ENCODE data around the gene LRRN4CL.

Gene LRRN4CL

GRCh38 chr11:62727165-62727871, 38.0 kb upstream of the LRRN4CL start, which contains the start of gene HNRNPUL2:
Gene HNRNPUL2 (minus strand): TSS chr11:62727457. CDS start chr11:62727156, 301 bp downstream.
- peak within 1 kb of the TSS; percentile 94 for H3K4me3 ChIP-seq (ENCODE audit: low read depth, low read length)
- DNase-seq (ENCODE audit: low read depth) = peak; percentile 99
- in situ Hi-C loops (cut with HindIII; ENCODE audit: low sequenced_read_pairs) = no loop called here
- TF ChIP-seq CTCF (IDR thresholded peaks at IDR 0.05; ENCODE audit: low read depth, low read length, missing control alignments) = no peak

- in situ Hi-C loops (cut with HindIII; ENCODE audit: low sequenced_read_pairs) = no loop called here
- H3K4me3 ChIP-seq (ENCODE audit: low read depth, low read length) = peak overlapping the region; percentile 94
- no peak for TF ChIP-seq CTCF (IDR thresholded peaks at IDR 0.05; ENCODE audit: low read depth, low read length, missing control alignments)
- DNase-seq (ENCODE audit: low read depth) = no peak
Measured at GRCh38 chr11:62726915-62727164, 37.5 kb upstream of the LRRN4CL start.

GRCh38 chr11:62726156-62726914, 37.0 kb upstream of the LRRN4CL start:
- TF ChIP-seq CTCF (IDR thresholded peaks at IDR 0.05; ENCODE audit: low read depth, low read length, missing control alignments) = no peak
- in situ Hi-C loops (cut with HindIII; ENCODE audit: low sequenced_read_pairs) = no loop called here
- no peak for DNase-seq (ENCODE audit: low read depth)
- H3K4me3 ChIP-seq (ENCODE audit: low read depth, low read length) = peak overlapping the region; percentile 94

- H3K4me3 ChIP-seq (ENCODE audit: low read depth, low read length) = peak overlapping the region; percentile 94
Measured at GRCh38 chr11:62725646-62726045, 36.3 kb upstream of the LRRN4CL start.

GRCh38 chr11:62724171-62724570, 34.8 kb upstream of the LRRN4CL start:
- no peak for TF ChIP-seq CTCF (IDR thresholded peaks at IDR 0.05; ENCODE audit: low read depth, low read length, missing control alignments)
- H3K4me3 ChIP-seq (ENCODE audit: low read depth, low read length) = peak overlapping the region; percentile 94
- in situ Hi-C loops (cut with HindIII; ENCODE audit: low sequenced_read_pairs) = no loop called here
- no peak for DNase-seq (ENCODE audit: low read depth)

More at GRCh38 chr11:62725646-62726045, 36.3 kb upstream of the LRRN4CL start:
- in situ Hi-C loops (cut with HindIII; ENCODE audit: low sequenced_read_pairs) = no loop called here
- TF ChIP-seq CTCF (IDR thresholded peaks at IDR 0.05; ENCODE audit: low read depth, low read length, missing control alignments) = no peak
- no peak for DNase-seq (ENCODE audit: low read depth)

- TF ChIP-seq CTCF (IDR thresholded peaks at IDR 0.05; ENCODE audit: low read depth, low read length, missing control alignments) = peak; percentile 16
- peak; percentile 15 for DNase-seq (ENCODE audit: low read depth)
- in situ Hi-C loops (cut with HindIII; ENCODE audit: low sequenced_read_pairs) = no loop called here
- H3K4me3 ChIP-seq (ENCODE audit: low read depth, low read length) = no peak overlapping the region
Measured at GRCh38 chr11:62721994-62722393, 32.7 kb upstream of the LRRN4CL start.

Measured in astrocyte of the cerebellum (primary cell).